NCI-H128 (cell line): Measurements from ENCODE around the gene ELP2.

Experiments used
- DNase-seq: peaks from one replicate; lab custom pipeline; 2025; ENCODE audit not compliant: unreplicated experiment; lab: John Stamatoyannopoulos, UW

Gene ELP2

DNA sequence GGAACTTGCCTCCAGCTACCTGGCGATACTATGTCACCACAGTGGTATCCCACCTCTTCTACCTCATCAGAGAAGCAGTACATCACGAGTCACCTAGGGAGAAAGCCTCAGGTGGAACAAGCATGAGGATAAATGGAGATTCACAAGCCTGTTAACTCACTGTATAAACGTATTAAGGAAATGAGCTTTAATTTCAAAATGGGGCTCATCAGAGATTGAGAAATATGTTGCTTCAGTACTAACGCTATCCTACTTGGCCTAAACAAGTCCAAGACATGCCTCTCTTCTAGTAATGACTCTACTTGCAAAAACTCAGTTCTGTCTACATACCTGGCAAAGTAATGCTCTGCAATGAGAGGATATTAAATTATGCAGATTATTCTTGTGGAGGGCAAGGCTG, 4.9 kb upstream of the ELP2 start:
- DNase-seq = no peak

DNA sequence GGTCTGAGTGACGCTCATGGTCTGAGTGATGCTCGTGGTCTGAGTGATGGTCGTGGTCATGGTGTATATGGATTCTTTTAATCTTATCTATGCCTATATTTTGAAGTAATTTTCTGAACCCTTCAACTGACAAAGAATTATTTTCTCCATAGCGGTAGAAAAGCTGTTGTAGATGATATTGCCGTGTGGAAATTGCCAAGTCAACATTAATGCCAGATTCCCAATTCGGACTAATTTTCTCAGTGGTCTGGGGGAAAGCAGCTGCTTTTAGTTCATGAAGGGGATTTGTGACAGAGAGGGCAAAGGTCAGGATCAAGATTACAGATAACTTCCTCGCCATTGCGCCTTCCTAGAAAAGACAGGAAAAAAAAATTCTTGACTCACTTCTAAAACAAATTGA, 3.0 kb upstream of the ELP2 start:
- no peak for DNase-seq

DNA sequence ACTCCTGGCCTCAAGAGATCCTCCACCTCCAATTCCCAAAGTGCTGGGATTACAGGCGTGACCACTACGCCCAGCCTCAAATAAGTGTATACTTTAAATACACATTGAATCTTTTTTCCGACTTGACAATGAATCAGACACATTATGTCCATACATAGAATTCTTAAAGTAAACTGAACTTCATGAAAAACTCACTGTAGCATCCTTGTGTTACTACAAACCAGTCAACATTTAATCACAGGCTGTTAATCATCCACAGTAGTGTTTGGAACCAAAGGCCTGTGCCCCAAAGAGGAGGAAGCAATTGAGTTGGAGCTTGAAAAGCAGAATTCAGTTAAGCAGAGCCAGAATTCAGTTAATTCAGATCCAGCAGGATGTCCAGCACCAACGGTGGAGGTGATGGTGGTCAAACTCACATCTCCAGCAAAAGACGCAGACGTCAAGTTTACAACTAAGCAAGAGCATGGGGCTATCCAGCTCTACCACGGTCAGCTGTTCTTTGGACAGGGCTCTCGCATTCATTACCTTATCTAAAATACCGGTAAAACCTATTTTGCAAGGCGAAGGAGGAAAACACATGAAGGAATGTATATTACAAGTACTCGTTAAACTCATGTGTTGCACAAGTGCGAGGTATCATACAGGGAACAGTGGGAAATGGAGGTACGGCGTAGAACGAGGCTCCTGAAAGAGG, 1.7 kb upstream of the ELP2 start:
- no peak for DNase-seq

DNA sequence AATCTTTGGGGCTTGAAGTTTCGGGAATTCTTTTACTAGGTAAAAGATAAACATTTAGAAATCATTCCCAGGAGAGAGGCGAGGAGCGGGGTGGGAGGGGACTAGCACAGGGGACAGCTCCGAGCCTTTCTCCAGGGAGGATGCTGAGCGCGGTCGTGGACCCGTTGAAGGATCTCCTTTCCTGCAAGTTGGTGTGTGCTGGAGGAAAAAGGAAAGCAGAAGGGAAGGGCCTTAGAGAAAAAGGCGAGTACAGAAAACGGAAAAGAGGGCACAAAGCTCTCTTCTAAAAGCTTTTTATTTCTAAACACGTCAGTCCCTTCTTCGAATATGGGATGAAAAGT, 1.2 kb upstream of the ELP2 start:
- DNase-seq = no peak

DNA sequence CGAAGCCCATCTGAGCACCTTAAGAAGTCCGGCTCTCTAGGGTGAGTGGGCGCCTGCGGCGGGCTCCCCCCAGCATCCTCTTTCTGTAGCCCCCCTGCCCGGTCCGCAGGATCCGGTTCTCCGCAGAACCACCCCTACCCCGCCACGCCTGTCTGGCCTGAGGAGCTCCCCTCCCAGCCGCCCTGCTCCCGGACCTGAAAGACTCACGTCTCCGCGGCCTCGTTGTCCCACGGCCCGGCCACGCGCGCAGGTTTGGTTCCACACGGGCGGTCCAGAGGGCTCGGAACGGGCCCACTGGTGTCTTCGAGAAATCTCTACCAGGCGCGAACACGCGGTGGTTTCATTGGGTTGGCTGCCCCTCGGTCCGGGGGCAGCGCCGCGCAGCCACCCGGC, 796 bp upstream of the ELP2 start:
- no peak for DNase-seq

DNA sequence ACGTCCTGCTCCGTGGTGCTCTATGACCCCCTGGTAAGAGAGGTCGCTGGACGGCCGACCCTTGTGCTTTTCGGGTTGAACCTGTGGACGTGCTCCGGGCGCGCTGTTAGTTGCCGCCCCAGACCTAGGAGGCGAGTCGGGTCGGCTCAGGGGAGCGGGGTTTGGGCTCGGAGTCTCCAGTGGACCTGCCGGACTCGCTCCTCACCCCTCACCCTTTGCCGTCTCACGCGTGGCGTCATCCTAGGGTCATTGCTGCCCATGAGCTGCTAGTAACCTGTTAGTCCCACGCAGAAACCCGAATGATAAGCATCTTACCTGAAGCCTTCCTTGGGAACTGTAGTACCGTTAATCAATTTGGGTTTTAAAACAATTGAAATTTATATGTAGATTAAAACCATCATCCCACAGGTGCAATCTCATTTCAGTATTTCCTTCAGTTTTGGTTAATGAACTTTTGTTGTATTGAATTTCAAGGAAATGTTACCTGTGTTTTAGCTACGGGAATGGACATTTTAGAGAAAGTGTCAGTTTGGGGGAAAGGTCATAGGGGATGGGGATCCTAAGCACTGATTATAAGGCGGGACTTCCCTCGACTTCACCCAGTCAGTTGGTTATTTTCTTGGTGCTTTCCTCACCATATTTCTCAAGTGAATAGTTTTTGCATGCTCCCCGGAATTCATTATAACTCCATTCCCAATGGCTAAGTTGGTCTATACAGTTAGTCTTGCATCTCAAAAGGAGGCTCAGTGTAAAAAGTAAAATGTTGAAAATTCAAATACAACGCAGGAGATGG, 536 bp downstream of the ELP2 start:
- no peak for DNase-seq

DNA sequence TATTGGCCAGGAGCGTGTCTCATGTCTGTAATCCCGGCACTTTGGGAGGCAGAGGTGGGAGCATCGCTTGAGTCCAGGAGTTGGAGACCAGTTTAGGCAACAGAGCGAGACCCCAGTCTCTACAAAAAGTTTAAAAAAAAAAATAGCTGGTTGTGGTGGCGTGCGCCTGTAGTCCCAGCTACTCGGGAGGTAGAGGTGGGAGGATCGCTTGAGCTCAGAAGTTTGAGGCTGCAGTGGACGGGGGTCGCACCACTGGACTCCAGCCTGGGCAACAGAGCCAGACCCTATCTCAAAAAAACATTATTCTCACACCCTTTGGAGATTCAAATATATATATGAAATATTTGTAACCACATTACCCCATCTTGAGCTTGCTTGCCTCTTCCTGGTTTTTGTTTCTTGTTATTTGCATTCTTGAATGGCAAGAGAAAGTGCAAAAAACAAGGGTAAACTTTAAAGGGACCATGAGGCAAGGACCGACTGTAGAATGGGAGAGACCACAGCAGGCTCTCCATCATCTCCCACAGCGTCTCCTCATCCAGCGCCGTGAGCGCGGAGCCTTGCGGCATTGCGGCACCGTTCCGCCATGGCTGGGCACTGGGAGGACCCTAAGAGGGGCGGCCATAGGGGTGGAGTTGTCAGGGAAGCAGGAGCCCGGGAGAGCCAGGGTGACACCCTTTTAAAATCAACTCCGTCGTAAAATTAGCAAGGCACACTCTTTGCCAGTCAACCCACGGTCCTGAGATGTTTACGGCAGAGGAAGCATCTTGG, 1.4 kb downstream of the ELP2 start:
- no peak for DNase-seq

DNA sequence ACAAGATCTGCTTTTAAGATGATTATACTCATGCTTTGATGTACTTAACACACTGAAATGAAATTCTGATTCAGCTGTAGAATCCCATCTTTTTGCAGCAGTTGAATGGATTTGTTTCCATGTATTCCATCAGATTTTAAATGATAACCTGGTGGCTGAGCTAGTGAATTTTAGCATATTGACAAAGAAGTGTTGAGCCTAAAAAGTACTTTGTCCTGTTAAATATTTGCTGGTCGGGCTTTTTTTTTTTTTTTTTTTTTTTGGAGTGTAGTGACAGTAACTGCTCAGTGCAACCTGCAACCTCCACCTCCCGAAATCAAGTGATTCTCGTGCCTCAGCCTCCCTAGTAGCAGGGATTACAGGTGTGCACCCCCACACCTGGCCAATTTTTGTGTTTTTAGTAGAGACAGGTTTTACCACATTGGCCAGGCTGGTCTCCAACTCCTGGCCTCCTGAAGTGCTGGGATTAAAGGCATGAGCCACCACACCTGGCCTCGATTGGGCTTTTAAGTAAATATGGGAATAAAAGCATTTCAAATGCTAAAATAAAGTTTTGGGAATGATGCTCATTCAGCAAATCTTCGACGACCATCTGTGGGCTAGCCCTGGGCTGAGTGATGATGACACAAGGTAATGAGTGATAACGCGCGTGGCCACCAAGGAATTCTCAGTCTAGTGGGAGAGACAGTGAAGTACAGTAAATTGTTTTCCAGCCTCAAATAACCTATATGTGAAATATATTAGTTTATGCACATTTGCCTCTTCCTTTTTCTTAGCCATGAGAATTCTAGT, 2.2 kb downstream of the ELP2 start:
- no peak for DNase-seq

DNA sequence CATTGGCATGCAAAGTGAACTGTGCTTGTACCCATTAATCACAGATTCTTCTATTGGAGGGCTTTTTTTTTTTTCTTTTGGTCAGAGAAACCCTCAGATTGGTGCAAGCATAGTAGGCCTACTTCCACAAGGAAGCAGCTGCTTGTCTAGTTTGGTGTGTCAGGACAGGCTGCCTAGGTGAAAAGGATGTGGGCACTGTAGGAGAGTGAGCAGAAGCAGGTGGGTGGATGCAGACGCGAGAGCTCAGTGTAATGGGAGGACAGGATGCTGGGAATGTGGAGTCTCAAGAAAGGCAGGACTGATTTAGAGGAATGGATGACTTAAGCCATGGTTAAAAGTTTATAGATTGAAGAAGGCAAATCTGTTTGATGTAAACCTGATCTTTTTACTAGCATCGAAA, 3.1 kb downstream of the ELP2 start:
- no peak for DNase-seq

DNA sequence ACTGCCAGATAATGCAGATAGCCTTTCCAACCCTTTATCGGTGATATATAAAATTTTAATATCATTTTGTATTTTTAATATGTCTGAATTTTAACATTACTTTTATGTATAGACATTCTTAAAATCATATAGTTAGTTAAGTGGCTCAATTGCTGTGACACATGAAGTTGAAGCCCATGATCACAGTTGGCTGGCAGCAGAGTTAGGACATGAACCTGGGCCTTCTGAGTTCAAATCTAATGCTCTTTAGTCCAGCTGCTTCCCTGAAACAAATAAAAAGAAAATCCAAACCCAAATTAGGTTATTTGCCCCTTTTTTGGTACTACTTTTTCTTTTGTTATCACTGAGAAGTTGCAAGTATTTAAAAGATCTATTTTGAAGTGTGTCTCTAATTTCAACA, 5.6 kb downstream of the ELP2 start:
- no peak for DNase-seq

DNA sequence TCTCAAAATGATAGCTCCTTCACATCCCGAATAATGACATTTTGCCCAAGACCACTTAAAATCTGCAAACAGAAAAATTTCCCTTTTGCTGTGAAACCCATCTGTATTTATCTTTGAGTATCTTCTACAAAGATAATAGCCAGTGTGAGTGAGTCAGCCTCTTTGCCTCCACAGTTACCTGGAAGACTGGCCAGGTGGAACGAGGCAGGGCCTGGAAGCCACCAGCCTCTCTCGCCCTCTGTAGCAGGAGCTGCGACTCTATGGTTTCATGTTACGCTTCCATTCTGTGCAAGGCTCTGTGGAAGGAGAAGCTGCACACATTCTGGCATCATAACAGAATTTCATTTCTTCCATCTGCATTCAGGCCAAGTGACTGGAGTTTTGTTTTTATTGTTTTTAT, 9.5 kb downstream of the ELP2 start:
- peak; percentile 48 for DNase-seq

DNA sequence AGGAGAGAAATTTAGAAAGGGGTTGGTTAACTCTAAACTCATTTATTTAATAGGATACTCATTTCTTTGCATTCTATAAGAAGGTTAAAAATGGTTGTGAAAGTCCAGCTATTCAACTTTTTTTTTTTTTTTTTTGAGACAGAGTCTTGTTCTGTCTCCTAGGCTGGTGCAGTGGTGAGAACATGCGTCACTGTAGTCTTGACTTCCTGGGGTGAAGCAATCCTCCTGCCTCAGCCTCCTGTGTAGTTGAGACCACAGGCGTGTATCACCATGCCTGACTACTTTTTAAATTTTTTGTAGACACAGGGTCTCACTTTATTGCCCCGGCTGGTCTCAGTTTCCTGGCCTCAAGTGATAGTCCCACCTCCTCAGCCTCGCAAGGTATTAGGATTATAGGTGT, 11.9 kb downstream of the ELP2 start:
- DNase-seq = no peak

DNA sequence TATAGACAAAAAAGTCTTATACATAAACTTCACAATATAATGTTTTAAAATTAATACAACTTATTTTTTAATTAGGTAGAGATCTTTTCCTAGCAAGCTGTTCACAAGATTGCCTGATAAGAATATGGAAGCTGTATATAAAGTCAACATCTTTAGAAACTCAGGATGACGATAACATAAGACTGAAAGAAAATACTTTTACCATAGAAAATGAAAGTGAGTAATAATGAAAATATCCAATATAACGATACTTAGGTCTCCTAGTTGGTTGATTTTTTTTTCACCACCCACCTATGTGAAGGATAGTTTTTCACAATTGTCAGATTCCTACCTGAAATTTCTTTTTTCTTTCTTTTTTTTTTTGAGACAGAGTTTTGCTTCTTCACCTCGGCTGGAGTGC, 13.1 kb downstream of the ELP2 start:
- no peak for DNase-seq

DNA sequence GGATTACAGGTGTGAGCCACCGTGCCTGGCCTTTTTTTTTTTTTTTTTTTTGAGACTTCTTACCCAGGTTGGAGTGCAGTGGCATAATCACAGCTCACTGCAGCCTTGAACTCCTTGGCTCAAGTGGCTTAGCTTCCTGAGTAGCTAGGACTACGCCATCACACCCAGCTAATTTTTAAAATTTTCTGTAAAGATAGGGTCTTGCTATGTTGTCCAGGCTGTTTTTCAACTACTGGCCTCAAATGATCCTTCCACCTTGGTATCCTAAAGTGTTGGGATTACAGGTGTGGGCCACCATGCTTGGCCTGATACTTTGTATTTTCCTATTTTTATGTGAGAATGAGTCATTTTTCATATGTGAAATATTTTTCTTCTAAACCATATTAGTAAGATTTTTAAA, 13.7 kb downstream of the ELP2 start:
- no peak for DNase-seq

DNA sequence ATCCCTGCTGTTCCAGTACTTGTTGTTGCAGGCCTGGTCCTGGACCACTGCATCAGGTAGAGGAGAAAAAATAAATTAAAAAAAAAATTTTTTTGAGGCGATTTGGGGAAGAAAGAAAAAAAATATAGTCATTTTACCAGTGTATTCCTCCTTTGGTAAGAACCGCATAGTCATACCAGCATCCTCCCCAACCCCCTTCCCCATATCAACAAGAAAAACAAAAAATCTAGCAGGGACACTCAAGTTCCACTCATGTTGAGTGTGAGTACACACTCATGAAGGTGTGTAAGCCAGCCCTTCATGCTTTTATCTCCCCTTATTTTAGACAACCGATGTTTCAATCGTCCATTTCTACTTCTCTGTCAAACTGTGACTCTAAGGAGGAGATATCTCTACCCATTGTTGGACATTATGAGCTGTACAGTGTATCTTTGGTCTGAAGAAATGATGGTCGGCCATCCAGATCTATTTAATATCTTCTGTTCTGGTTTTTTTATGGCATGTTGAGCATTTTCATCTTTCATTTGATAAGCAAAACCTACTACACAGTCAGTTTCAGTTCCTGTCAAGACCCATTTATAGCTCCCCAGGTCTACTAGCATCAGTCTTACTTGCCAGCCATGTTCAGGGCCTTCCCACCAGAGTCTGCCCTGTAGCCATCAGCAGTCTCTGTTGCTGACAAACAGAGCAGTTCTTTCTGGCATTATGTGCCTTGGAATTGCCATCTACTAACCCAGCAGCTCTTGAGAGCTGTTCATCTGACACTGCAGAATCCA, 20.0 kb downstream of the ELP2 start:
- DNase-seq = no peak

DNA sequence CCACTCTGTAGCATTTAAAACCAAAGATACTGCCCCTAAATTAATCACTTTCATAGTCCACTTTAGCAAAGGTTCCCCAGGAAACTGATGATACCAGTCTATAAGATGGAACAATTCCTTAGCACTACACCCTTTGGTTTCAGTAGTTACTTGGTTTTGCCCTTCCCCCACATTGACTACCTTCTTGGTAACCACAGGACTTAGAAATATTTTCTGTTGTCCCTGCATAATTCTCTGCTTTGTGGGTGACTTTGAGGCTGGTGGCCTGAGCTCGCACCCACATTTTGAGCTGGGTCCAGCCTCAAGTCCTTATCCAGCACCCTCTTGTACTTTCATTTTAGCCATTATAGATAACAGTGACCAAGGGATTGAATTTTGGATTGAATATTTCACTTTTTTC, 23.1 kb downstream of the ELP2 start:
- no peak for DNase-seq

DNA sequence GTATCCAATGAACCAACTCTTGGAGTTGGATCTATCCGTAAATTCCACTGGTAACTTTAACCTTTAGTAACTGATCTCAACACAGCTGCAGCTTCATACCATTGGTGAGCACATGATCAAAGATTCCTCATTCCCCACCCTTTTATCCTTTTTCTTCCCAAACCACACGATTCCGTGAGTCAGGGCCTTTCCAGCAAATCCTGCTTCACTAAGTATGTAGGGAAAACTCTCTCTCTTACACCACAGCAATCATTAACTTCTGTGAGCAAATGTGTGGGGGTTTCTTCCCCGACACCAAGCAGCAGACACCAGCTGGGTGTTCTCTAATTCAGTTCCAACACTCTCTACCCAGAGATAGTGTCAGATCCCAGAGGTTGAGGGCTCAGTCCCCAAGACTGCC, 23.5 kb downstream of the ELP2 start:
- DNase-seq = no peak

DNA sequence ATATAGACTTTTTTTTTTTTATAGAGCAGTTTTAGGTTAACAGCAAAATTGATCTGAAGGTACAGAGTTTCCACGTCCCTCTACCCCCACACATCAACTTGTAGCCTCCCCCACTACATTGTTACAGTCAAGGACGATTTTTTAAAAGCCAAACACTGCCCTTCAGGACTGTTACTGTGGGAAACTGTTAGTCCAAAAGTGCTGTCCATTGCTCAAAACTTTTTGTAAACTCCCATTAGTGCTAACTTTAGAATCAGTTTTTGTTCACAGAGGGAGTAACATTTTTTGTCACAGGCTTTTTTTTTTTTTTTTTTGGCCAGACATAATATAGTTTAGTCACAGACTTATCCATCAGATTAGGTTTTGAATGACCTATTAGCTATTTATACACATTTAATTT, 24.1 kb downstream of the ELP2 start:
- no peak for DNase-seq

DNA sequence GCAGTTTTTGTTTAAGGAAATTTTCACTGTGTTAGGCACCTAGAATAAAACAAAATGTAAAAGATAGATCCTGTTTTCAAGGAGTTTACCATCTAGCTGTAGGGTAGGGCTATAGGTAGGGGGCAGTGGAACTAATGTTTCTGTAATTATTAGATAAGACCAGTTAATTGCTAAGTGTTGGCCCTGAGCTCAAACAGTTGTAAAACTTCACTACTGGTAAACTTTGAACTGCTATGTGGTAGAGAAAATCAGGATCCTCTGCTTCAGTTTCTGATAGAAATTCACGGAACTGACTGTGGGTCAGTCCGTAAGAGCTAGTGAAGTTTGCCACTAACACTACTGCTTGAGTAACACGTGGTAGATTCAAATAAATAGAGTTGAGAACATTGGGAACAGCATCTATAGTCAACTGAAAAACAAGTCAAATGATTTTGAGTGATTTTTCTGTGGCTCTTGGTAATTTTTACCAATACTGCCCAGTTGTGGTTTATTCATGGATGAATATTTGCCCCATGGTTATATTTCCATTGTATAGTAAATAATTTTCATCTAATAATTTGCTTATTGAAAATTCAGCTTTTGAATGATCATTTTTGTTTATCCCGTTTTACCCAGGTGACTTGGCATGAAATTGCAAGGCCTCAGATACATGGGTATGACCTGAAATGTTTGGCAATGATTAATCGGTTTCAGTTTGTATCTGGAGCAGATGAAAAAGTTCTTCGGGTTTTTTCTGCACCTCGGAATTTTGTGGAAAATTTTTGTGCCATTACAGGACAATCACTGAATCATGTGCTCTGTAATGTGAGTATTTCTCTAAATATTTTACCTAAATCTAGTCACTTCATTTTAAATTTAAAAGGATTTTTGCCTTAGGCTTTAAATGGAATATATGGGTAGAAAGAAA, 26.4 kb downstream of the ELP2 start:
- no peak for DNase-seq

DNA sequence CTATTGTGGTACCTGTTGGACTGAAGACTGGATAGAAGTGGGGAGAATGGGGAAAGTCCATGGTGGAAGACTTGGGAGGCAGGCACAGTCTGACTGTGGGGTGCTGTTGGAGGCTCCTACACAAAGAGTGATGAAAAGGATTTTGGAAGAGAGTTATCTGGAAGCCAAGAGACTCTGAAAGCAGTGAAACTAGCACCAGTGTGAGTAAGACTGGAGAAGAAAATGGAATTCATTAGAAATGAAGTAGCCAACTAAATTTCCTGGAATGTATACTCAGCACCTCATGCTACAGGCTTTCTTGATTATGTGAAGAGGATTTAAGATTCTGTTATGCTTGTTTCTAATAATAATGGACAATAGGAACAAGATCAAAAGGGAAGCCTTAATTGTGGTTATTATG, 27.7 kb downstream of the ELP2 start:
- DNase-seq = no peak
